LNCAP (cell line): ENCODE data around the gene AGBL1.

Experiments
- TF ChIP-seq, protein P1 (sequence below): fragments of 450-650 bp; IDR thresholded peaks from 2 replicates; pipeline ENCODE4 v1.5.1; 2017; ENCODE audit warnings: mild to moderate bottlenecking

The AGBL1 gene

DNA sequence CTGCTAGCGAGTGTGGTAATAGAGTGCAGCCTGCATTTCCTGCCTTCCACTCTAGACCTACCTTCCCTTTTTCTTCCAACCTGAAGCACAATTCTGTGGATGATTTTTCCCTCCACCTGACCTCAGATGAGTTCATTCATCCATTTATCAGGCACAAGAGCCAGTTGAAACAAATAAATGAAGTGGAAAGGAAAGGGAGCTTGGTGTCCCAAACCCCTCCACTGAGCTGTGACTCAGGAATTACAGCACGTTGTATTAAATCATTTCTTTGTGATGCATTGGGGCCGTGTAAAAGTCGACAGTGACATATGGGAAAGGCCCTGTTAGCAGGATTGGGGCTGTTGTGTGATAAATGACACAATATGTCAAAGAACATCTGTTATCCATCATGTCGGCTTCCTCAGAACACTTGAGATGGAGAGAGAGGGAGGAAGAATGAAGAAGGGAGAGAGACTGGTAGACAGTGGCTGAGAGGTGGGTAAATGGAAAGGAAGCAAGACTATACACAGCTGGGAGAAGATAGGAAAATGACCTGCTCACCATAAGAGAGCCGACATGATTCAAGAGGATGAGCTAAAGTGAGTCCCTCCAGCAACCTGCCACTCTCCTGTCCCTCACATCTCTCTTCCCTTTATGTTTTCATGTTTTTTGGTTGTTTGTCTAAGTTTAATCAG is 366.0 kb downstream of the AGBL1 start:
- TF ChIP-seq, protein P1, sequence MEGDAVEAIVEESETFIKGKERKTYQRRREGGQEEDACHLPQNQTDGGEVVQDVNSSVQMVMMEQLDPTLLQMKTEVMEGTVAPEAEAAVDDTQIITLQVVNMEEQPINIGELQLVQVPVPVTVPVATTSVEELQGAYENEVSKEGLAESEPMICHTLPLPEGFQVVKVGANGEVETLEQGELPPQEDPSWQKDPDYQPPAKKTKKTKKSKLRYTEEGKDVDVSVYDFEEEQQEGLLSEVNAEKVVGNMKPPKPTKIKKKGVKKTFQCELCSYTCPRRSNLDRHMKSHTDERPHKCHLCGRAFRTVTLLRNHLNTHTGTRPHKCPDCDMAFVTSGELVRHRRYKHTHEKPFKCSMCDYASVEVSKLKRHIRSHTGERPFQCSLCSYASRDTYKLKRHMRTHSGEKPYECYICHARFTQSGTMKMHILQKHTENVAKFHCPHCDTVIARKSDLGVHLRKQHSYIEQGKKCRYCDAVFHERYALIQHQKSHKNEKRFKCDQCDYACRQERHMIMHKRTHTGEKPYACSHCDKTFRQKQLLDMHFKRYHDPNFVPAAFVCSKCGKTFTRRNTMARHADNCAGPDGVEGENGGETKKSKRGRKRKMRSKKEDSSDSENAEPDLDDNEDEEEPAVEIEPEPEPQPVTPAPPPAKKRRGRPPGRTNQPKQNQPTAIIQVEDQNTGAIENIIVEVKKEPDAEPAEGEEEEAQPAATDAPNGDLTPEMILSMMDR, result no peak

DNA sequence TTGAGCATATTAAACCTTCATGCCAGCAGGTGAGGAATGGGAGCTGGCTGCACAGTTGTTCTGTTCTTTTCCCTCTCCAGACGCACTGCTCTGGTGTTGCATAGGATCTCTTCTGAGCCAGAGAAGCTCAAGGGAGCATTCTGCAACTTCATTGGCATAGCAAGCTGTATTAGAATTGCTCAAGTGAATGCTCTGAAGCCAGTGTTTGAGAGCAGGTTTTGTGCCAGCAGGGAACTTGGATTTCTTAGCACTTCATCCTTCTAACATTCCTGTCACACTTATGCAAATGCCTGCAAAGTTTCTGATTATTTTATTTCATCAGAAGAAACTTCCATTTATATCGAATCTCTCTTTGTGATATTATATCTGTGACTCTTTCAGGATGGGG is 366.6 kb downstream of the AGBL1 start:
- TF ChIP-seq, protein P1, result no peak

DNA sequence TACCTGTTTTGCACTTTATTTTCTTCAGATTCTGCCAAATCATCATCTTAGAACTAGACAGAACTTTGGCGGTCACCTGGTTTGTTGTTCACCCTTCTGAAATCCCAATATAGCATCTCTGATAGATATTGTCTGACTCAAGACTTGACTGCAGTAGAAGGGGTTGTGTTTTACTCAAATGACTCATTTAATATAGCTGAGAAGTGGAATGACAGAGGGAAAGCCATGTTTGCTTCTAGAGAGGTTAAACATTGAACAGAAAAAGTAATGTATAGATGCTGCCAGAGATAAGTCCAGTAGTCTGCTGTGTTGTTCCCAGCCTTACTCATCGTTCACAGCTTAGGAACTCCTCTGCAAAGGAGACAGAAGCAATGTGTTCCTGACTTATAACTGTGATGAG is 402.0 kb downstream of the AGBL1 start:
- TF ChIP-seq, protein P1, result no peak

DNA sequence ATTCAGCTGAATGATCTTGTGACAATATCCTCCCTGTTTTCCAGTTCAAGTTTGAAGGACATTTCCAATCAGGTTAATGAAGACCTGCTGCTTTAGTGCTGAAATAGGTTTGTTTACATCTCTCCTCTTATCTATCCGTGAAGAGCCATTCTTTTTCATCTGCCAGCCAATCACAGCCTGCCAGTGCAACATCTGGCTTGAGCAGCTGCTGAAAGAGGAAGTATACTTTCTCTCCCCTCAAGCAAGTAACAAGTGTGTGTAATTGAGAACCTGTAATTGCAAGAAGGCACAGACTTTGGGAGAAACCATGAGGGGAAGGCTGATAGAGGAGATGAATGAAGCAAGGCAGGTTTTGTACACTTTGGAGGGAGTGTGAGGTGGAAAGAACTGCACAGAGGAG is 404.3 kb downstream of the AGBL1 start:
- TF ChIP-seq, protein P1, result no peak

DNA sequence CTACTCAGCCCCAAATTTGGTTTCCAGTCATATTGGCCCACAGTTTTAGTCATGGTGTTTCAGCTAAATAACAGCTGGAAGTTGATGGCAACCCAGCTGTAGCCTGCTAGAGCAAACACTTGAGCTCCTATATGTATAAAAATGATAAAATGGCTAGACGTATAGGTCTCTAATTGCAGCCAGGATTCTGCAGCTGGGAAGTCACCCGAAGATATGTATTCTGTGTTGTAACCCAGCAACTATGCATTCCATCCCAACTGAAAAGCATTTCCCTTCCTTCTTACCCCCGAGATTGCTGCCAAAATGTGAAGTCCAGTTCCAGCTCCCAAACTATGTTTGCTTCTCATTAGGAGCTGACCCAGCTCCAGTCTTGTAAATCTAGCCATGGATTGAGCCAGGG is 408.4 kb downstream of the AGBL1 start:
- TF ChIP-seq, protein P1, result no peak

DNA sequence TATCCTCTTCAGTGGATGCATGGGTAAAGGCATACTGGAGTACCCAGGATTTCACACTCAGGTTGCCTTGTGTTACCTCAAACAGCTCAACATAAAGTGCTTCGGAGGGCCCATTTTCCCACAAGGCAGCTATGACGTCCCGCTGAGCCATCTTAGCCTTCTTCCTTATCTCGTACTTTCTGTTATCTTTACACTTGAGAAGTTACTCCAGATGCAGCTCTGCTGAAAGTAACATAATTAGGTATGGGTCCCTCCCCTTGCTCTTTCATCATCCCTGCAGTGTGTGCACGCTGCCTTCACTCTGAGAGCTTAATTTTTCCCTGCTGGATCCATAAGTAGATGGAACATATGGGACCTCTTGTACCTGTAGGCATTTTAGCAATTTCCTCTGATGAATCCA is 410.3 kb downstream of the AGBL1 start:
- TF ChIP-seq, protein P1, result no peak

DNA sequence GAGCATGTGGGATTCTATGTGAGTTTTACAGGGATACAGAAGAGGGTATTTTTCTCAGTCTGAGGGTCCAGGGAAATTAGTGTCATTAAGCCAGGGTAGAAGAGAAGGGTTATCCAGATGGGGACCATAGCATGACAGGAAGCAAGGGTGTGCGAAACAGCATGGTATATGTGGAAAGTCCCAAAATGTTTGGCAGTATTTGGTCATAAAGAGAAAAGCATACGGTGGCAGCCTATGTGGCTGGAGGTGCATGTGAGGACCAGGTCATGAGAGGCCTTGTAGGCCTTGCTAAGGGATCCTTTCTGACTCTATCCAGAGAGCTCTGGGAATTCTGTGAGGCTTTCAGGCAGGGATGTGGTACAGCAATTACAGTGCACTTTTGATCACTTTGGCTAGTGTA is 411.4 kb downstream of the AGBL1 start:
- TF ChIP-seq, protein P1, result no peak

DNA sequence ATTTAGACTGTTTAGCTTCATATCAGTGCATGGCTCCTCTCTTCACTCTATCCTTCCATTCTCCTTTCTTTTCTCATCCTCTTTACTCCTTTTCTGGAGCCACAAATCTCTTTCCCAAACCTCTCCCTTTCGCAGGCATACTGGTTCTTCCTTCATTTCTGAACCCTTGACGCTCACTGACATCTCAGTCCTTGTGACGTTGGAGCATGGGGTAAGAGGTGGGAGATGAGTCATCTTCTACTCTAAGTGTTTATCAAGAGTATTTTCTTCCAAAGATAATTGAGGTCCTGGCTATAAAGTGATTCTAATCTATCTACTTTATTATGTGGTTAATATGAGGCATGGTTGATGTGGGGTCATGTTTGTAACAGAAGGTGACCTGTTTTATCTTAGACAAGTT is 414.2 kb downstream of the AGBL1 start:
- TF ChIP-seq, protein P1, result no peak
